ENCODE measurements around the gene NAA40. TPM values are rescaled to one million over a fixed set of nuclear protein-coding genes. Genes with fewer than 3 reads are reported as not detected.

Gene NAA40
- 10 to 100 TPM; 20.2 to 30.9 TPM for total RNA-seq

- Mint-ChIP-seq H3K27ac (peak within 1 kb of the TSS; percentile 94), H3K4me1 (peaks cover 10% of the 10 kb centered on the region), H3K9me3 (no peaks in the 10 kb centered on the region), H3K36me3 (ENCODE audit: low read depth) (peaks cover 5% of the 10 kb centered on the region), H3K27me3 (no peaks in the 10 kb centered on the region), H3K4me3 (peak within 1 kb of the TSS; percentile 94)
- peak; percentile 95 for ATAC-seq (replicated peaks)
Measured at GRCh38 chr11:63938479-63939396, at the start of gene NAA40. NAA40 (plus strand) TSS chr11:63939002; CDS start chr11:63939097, 95 bp downstream.

- H3K27me3 Mint-ChIP-seq = no peaks in the 10 kb centered on the region
- peak overlapping the region; percentile 98 for H3K27ac Mint-ChIP-seq
- H3K4me3 Mint-ChIP-seq = peak overlapping the region; percentile 93
- peaks cover 30% of the 10 kb centered on the region for H3K36me3 Mint-ChIP-seq (ENCODE audit: low read depth)
- peaks cover 46% of the 10 kb centered on the region for H3K4me1 Mint-ChIP-seq
- no peak for ATAC-seq (replicated peaks)
- no peaks in the 10 kb centered on the region for H3K9me3 Mint-ChIP-seq
Measured at GRCh38 chr11:63889344-63889743, 49.5 kb upstream of the NAA40 start.

- Mint-ChIP-seq H3K27ac (peak overlapping the region; percentile 98), H3K27me3 (no peaks in the 10 kb centered on the region), H3K4me1 (peaks cover 46% of the 10 kb centered on the region), H3K36me3 (ENCODE audit: low read depth) (peaks cover 36% of the 10 kb centered on the region), H3K9me3 (no peaks in the 10 kb centered on the region), H3K4me3 (peak overlapping the region; percentile 93)
- ATAC-seq (replicated peaks) = no peak
Measured at GRCh38 chr11:63890368-63890767, 48.4 kb upstream of the NAA40 start.

- no peak for ATAC-seq (replicated peaks)
- H3K4me3 Mint-ChIP-seq = peak overlapping the region; percentile 93
- H3K36me3 Mint-ChIP-seq (ENCODE audit: low read depth) = peaks cover 55% of the 10 kb centered on the region
Measured at GRCh38 chr11:63892228-63892627, 46.6 kb upstream of the NAA40 start.

GRCh38 chr11:63893355-63893754, 45.4 kb upstream of the NAA40 start:
- no peak for ATAC-seq (replicated peaks)
- Mint-ChIP-seq H3K27me3 (no peaks in the 10 kb centered on the region), H3K4me3 (no peak overlapping the region), H3K27ac (no peak overlapping the region), H3K36me3 (ENCODE audit: low read depth) (peaks cover 66% of the 10 kb centered on the region), H3K4me1 (peaks cover 48% of the 10 kb centered on the region), H3K9me3 (no peaks in the 10 kb centered on the region)

More at GRCh38 chr11:63892228-63892627, 46.6 kb upstream of the NAA40 start:
- no peak overlapping the region for H3K27ac Mint-ChIP-seq
- H3K27me3 Mint-ChIP-seq = no peaks in the 10 kb centered on the region
- no peaks in the 10 kb centered on the region for H3K9me3 Mint-ChIP-seq
- H3K4me1 Mint-ChIP-seq = peaks cover 55% of the 10 kb centered on the region

- peaks cover 25% of the 10 kb centered on the region for H3K4me1 Mint-ChIP-seq
Measured at GRCh38 chr11:63896071-63896470, 42.7 kb upstream of the NAA40 start.

GRCh38 chr11:63897459-63898146, 41.2 kb upstream of the NAA40 start:
- Mint-ChIP-seq H3K4me3 (no peak overlapping the region), H3K36me3 (ENCODE audit: low read depth) (peaks cover 91% of the 10 kb centered on the region), H3K4me1 (peaks cover 19% of the 10 kb centered on the region), H3K27ac (peak overlapping the region; percentile 10), H3K9me3 (no peaks in the 10 kb centered on the region), H3K27me3 (no peaks in the 10 kb centered on the region)
- no peak for ATAC-seq (replicated peaks)

More at GRCh38 chr11:63896071-63896470, 42.7 kb upstream of the NAA40 start:
- H3K4me3 Mint-ChIP-seq = no peak overlapping the region
- no peak for ATAC-seq (replicated peaks)
- H3K9me3 Mint-ChIP-seq = no peaks in the 10 kb centered on the region
- H3K36me3 Mint-ChIP-seq (ENCODE audit: low read depth) = peaks cover 84% of the 10 kb centered on the region
- H3K27ac Mint-ChIP-seq = peak overlapping the region; percentile 65
- H3K27me3 Mint-ChIP-seq = no peaks in the 10 kb centered on the region

GRCh38 chr11:63901660-63902059, 37.1 kb upstream of the NAA40 start:
- Mint-ChIP-seq H3K4me3 (no peak overlapping the region), H3K4me1 (peaks cover 9% of the 10 kb centered on the region), H3K36me3 (ENCODE audit: low read depth) (peaks cover 100% of the 10 kb centered on the region), H3K9me3 (no peaks in the 10 kb centered on the region), H3K27me3 (no peaks in the 10 kb centered on the region), H3K27ac (no peak overlapping the region)
- ATAC-seq (replicated peaks) = no peak

- H3K36me3 Mint-ChIP-seq (ENCODE audit: low read depth) = peaks cover 95% of the 10 kb centered on the region
- H3K27ac Mint-ChIP-seq = peak overlapping the region; percentile 11
- H3K4me3 Mint-ChIP-seq = no peak overlapping the region
- peaks cover 5% of the 10 kb centered on the region for H3K4me1 Mint-ChIP-seq
- ATAC-seq (replicated peaks) = no peak
- H3K9me3 Mint-ChIP-seq = no peaks in the 10 kb centered on the region
- no peaks in the 10 kb centered on the region for H3K27me3 Mint-ChIP-seq
Measured at GRCh38 chr11:63903884-63904283, 34.9 kb upstream of the NAA40 start.

- no peak overlapping the region for H3K4me3 Mint-ChIP-seq
- H3K27ac Mint-ChIP-seq = no peak overlapping the region
- H3K4me1 Mint-ChIP-seq = peaks cover 5% of the 10 kb centered on the region
- H3K9me3 Mint-ChIP-seq = no peaks in the 10 kb centered on the region
- H3K36me3 Mint-ChIP-seq (ENCODE audit: low read depth) = peaks cover 91% of the 10 kb centered on the region
- H3K27me3 Mint-ChIP-seq = no peaks in the 10 kb centered on the region
- ATAC-seq (replicated peaks) = no peak
Measured at GRCh38 chr11:63904743-63905142, 34.1 kb upstream of the NAA40 start.

- Mint-ChIP-seq H3K9me3 (no peaks in the 10 kb centered on the region), H3K27ac (no peak overlapping the region), H3K36me3 (ENCODE audit: low read depth) (peaks cover 91% of the 10 kb centered on the region), H3K27me3 (no peaks in the 10 kb centered on the region), H3K4me3 (no peak overlapping the region), H3K4me1 (peaks cover 5% of the 10 kb centered on the region)
- no peak for ATAC-seq (replicated peaks)
Measured at GRCh38 chr11:63905179-63905578, 33.6 kb upstream of the NAA40 start.

GRCh38 chr11:63906087-63906486, 32.7 kb upstream of the NAA40 start:
- H3K27ac Mint-ChIP-seq = peak overlapping the region; percentile 28
- peaks cover 88% of the 10 kb centered on the region for H3K36me3 Mint-ChIP-seq (ENCODE audit: low read depth)
- ATAC-seq (replicated peaks) = no peak
- no peaks in the 10 kb centered on the region for H3K9me3 Mint-ChIP-seq
- no peak overlapping the region for H3K4me3 Mint-ChIP-seq
- H3K27me3 Mint-ChIP-seq = no peaks in the 10 kb centered on the region
- peaks cover 4% of the 10 kb centered on the region for H3K4me1 Mint-ChIP-seq

- no peaks in the 10 kb centered on the region for H3K9me3 Mint-ChIP-seq
- no peak overlapping the region for H3K4me3 Mint-ChIP-seq
- ATAC-seq (replicated peaks) = peak; percentile 50
- peaks cover 84% of the 10 kb centered on the region for H3K36me3 Mint-ChIP-seq (ENCODE audit: low read depth)
- H3K27me3 Mint-ChIP-seq = no peaks in the 10 kb centered on the region
- no peaks in the 10 kb centered on the region for H3K4me1 Mint-ChIP-seq
- no peak overlapping the region for H3K27ac Mint-ChIP-seq
Measured at GRCh38 chr11:63906585-63906984, 32.2 kb upstream of the NAA40 start.

- no peak overlapping the region for H3K27ac Mint-ChIP-seq
Measured at GRCh38 chr11:63907063-63907462, 31.7 kb upstream of the NAA40 start.

More at GRCh38 chr11:63907063-63907462, 31.7 kb upstream of the NAA40 start:
- Mint-ChIP-seq H3K36me3 (ENCODE audit: low read depth) (peaks cover 79% of the 10 kb centered on the region), H3K4me3 (no peak overlapping the region), H3K27me3 (no peaks in the 10 kb centered on the region), H3K4me1 (no peaks in the 10 kb centered on the region), H3K9me3 (no peaks in the 10 kb centered on the region)
- no peak for ATAC-seq (replicated peaks)

Measured in activated T-helper 17 cell treated with anti-CD3 and anti-CD28 coated beads, Interleukin-2, amount 50 U/mL, for 72 hours (primary cell).